A673 (cell line): ENCODE results near the gene BEGAIN. TPM values are rescaled to one million over a fixed set of nuclear protein-coding genes. Genes with fewer than 3 reads are reported as not detected.

Experiments used
- BruUV-seq: library from RNA; stranded (reverse); fragments of 400-500 nt; replicated peaks from 2 replicates; lab custom pipeline; 2021; lab: Mats Ljungman, UMichigan
- CTCF ChIA-PET: fragments of 300-600 bp; sonication (Branson Sonifier 250); formaldehyde crosslinking; loops from one replicate; lab custom pipeline; 2022; ENCODE audit warnings: antibody characterized with exemption; lab: Charles Lee
- POLR2A ChIA-PET: fragments of 300-600 bp; sonication (Branson Sonifier 250); formaldehyde crosslinking; loops from one replicate; lab custom pipeline; 2022; ENCODE audit warnings: antibody characterized with exemption; ENCODE audit not compliant: low non-redundant PET; lab: Charles Lee
- DNase-seq: peaks from one replicate; pipeline ENCODE4 v3.0.0-alpha.2; 2015; ENCODE audit warnings: low spot score
- H3K27ac ChIP-seq: fragments of 200-600 bp; sonication (generic); 2 replicates; pipeline ENCODE4 v1.5.1; 2016; ENCODE audit warnings: mixed run types, low read depth, mild to moderate bottlenecking, mixed read lengths, antibody characterized with exemption, low read length; ENCODE audit not compliant: poor library complexity, severe bottlenecking
- H3K27me3 ChIP-seq: fragments of 200-600 bp; sonication (generic); replicated peaks from 2 replicates; pipeline ENCODE4 v1.6.1; 2017; ENCODE audit warnings: mixed run types, low read depth, mild to moderate bottlenecking, mixed read lengths, antibody characterized with exemption, low read length; ENCODE audit not compliant: insufficient read depth, poor library complexity
- H3K36me3 ChIP-seq: fragments of 200-600 bp; sonication (generic); 2 replicates; pipeline ENCODE4 v1.6.1; 2016; ENCODE audit warnings: mixed run types, mild to moderate bottlenecking, mixed read lengths, antibody characterized with exemption, low read length; ENCODE audit not compliant: insufficient read depth, poor library complexity, severe bottlenecking
- H3K4me1 ChIP-seq: fragments of 200-600 bp; sonication (generic); 2 replicates; pipeline ENCODE4 v1.6.1; 2017; ENCODE audit warnings: mixed run types, mild to moderate bottlenecking, mixed read lengths, antibody characterized with exemption, low read length; ENCODE audit not compliant: insufficient read depth, poor library complexity, severe bottlenecking
- H3K4me3 ChIP-seq: fragments of 200-600 bp; sonication (generic); 2 replicates; pipeline ENCODE4 v1.5.1; 2016; ENCODE audit warnings: low read depth, mixed run types, mild to moderate bottlenecking, mixed read lengths, low read length; ENCODE audit not compliant: poor library complexity, severe bottlenecking
- H3K9me3 ChIP-seq: fragments of 200-600 bp; sonication (generic); 2 replicates; pipeline ENCODE4 v1.6.1; 2016; ENCODE audit warnings: mixed run types, low read depth, mild to moderate bottlenecking, mixed read lengths, antibody characterized with exemption, low read length; ENCODE audit not compliant: poor library complexity, severe bottlenecking
- CTCF ChIP-seq: fragments of 300-800, 200-600 bp; sonication (generic); conservative IDR thresholded peaks from 2 replicates; pipeline ENCODE4 v1.5.1; 2017; ENCODE audit warnings: low read depth, mild to moderate bottlenecking, antibody characterized with exemption, low read length, moderate library complexity, mixed read lengths
- EZH2 ChIP-seq: fragments of 200-600 bp; sonication (generic); IDR thresholded peaks from 2 replicates; pipeline ENCODE4 v1.6.1; 2017; ENCODE audit warnings: borderline replicate concordance, low read depth, mild to moderate bottlenecking, mixed read lengths, antibody characterized with exemption, low read length; ENCODE audit not compliant: poor library complexity, severe bottlenecking
- intact Hi-C: fragments of 100-400 bp; cut with micrococcal nuclease; formaldehyde crosslinking; loops from one replicate; pipeline ENCODE4 v1.10.0; 2022; ENCODE audit not compliant: unreplicated experiment
- total RNA-seq: library from RNA; stranded (reverse); gene quantifications from 2 replicates; pipeline ENCODE4 v1.2.3, GENCODE V29; 2021

Gene BEGAIN
- total RNA-seq, 1 experiment from 2014 or later = 0.84 TPM

DNA sequence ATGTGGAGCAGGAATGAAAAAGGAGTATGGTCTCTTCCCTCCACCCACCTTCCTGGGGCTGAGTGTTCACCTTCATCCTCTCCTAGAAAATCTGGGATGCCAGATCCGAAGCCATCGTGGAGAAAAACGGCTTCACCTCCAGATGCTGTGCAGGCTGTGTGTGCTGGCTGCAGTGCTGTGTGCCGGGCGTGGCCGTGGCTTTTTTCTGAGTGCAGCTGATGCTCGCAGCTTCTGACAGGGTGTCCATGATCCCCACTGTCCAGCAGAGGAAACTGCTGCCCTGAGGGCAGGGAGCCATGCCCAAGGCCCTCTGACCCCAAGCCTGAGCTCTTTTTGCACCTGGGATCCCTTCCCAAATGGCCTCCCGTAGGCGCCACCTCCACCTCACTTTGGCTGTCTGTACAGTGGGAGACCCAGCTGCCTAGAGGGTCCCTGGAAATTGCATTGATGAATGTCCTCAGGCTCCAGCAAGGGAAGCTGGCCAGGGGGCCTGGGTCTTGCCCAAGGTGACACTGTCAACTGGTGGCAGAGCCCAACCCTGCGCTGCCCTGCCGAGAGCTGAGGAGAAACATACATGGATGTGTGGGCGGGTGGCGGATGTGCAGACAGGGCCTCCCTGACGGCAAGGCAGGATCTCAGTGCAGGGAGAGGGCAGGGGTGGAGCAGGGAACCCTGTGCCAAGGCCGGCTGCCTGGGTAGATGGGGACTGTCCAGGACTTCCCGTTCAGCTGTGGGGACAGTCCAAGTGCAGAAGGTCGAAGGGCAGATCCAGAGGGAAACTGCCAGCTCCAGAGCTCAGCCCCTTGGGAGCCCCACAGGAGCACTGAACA, 53.3 kb downstream of the BEGAIN start:
- Histone ChIP-seq H3K9me3 (no peaks in the 10 kb centered on the region), H3K4me1 (no peaks in the 10 kb centered on the region), H3K27me3 (no peaks in the 10 kb centered on the region), H3K36me3 (no peaks in the 10 kb centered on the region), H3K27ac (no peak overlapping the region), H3K4me3 (no peak overlapping the region)
- ChIA-PET CTCF (no interaction called here), POLR2A (no interaction called here)
- intact Hi-C loops = no loop called here
- BruUV-seq = no TSS peak
- no peak for TF ChIP-seq EZH2
- TF ChIP-seq CTCF = no peak
- no peak for DNase-seq

GRCh38 chr14:100532906-100533655, 54.1 kb downstream of the BEGAIN start:
- no peak overlapping the region for H3K4me3 ChIP-seq
- POLR2A ChIA-PET = no interaction called here
- no TSS peak for BruUV-seq
- no peaks in the 10 kb centered on the region for H3K36me3 ChIP-seq
- CTCF ChIA-PET = no interaction called here
- no peak overlapping the region for H3K27ac ChIP-seq
- no peaks in the 10 kb centered on the region for H3K9me3 ChIP-seq
- TF ChIP-seq EZH2 = no peak
- no peak for TF ChIP-seq CTCF
- intact Hi-C loops = no loop called here
- H3K27me3 ChIP-seq = no peaks in the 10 kb centered on the region
- H3K4me1 ChIP-seq = no peaks in the 10 kb centered on the region
- DNase-seq = no peak

- H3K27ac ChIP-seq = no peak overlapping the region
- H3K9me3 ChIP-seq = no peaks in the 10 kb centered on the region
- no TSS peak for BruUV-seq
- no peaks in the 10 kb centered on the region for H3K4me1 ChIP-seq
- intact Hi-C loops = no loop called here
- ChIA-PET POLR2A (no interaction called here), CTCF (no interaction called here)
- H3K36me3 ChIP-seq = no peaks in the 10 kb centered on the region
- no peak overlapping the region for H3K4me3 ChIP-seq
- no peaks in the 10 kb centered on the region for H3K27me3 ChIP-seq
- no peak for TF ChIP-seq CTCF
- TF ChIP-seq EZH2 = no peak
- DNase-seq = no peak
Observed at GRCh38 chr14:100532154-100532861, 54.9 kb downstream of the BEGAIN start.
